BJ (cell line): ENCODE results near the gene SAMD14. TPM values are rescaled to one million over a fixed set of nuclear protein-coding genes. Genes with fewer than 3 reads are reported as not detected.

Experiments used
- CTCF ChIA-PET: fragments of 350-600 bp; formaldehyde crosslinking; extraction: SDS; loops from one replicate; lab custom pipeline; 2021; ENCODE audit warnings: antibody characterized with exemption, inconsistent platforms; lab: Yijun Ruan, JAX
- POLR2A ChIA-PET: fragments of 300-600 bp; sonication (Branson Sonifier 250); formaldehyde crosslinking; extraction: SDS; loops from one replicate; lab custom pipeline; 2021; ENCODE audit warnings: antibody characterized with exemption; lab: Charles Lee
- DNase-seq: peaks from one replicate; pipeline ENCODE4 v3.0.0-alpha.2; 2011; ENCODE audit warnings: low read depth
- H3K27me3 ChIP-seq: 2 replicates; pipeline ENCODE4 v1.6.0; 2011; ENCODE audit warnings: low read length; ENCODE audit not compliant: control insufficient read depth, insufficient read depth
- H3K36me3 ChIP-seq: 2 replicates; pipeline ENCODE4 v1.5.1; 2011; ENCODE audit warnings: low read length; ENCODE audit not compliant: control insufficient read depth, insufficient read depth
- H3K4me3 ChIP-seq: 2 replicates; pipeline ENCODE4 v1.5.1; 2011; ENCODE audit warnings: low read depth, mild to moderate bottlenecking, control low read depth, low read length
- CTCF ChIP-seq: IDR thresholded peaks from 2 replicates; pipeline ENCODE4 v1.5.1; 2011; ENCODE audit warnings: low read depth, mild to moderate bottlenecking, control low read depth, inconsistent platforms, low read length, moderate library complexity; ENCODE audit not compliant: insufficient read depth
- polyA plus RNA-seq: library from polyadenylated mRNA; depleted of rRNA; stranded (reverse); fragments of >200 nt; gene quantifications from 2 replicates; pipeline ENCODE4 v1.2.3, GENCODE V29; 2011

SAMD14 gene
- polyA plus RNA-seq, 1 experiment: 5.3 TPM

DNA sequence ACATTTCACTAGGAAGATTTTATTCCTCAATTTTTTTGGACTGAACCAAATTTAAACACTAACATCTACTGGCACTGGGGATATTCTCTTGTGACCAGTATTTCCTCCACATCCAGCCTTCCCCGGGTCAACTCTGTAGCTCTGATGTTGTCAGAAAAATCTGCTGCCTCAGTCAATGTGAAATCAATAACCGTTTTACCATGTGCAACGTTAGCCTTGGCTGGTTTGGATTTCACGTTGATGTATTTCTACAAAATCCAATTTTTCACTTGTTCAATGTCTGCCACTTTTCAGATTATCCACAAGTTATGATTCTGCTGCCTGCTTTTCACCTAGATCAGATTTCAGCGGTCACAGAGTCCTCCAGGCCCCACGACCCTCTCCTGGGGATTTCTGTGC, 43.0 kb upstream of the SAMD14 start:
- no peaks in the 10 kb centered on the region for H3K27me3 ChIP-seq
- no peak overlapping the region for H3K4me3 ChIP-seq
- no peak for TF ChIP-seq CTCF
- no peak for DNase-seq
- CTCF ChIA-PET: interaction anchor here (0.8 to 8.5 kb wide), 9 partner anchors 12 to 125 kb away, joined by 3 to 146 read pairs (median 5); partner anchors contain the start of genes COL1A1 and TMEM92
- peaks cover 4% of the 10 kb centered on the region; the same call in 1 of the 2 replicates for H3K36me3 ChIP-seq
- POLR2A ChIA-PET: interaction anchor here (0.5 to 1.3 kb wide), 5 partner anchors 9 to 125 kb away, joined by 3 to 13 read pairs (median 4); partner anchors contain the start of gene COL1A1

DNA sequence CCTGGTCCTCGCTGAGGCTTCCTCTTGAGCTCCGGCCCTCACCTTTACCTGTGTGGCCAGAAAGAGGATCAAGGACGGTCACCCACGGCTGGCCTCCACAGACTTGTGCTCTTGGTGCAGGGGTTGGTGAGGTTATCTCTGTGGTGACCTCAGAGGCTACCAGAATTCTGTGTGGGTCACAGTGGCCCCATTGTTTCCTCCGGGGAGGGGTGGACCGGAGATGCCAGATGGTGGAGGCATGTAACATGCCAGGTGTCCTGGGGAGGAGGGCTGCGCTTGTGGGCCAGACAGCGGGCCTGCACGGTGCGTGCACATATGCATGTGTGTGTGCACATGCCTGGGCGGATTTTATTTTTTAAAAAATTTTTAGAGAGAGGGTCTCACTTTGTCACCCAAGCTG, 42.2 kb upstream of the SAMD14 start:
- CTCF ChIA-PET: interaction anchor here (0.9 to 8.5 kb wide), 7 partner anchors 11 to 124 kb away, joined by 3 to 146 read pairs (median 9); partner anchors contain the start of genes COL1A1 and TMEM92
- TF ChIP-seq CTCF: no peak
- H3K36me3 ChIP-seq: peaks cover 4% of the 10 kb centered on the region; the same call in 1 of the 2 replicates
- POLR2A ChIA-PET: no interaction called here
- DNase-seq: no peak
- no peak overlapping the region for H3K4me3 ChIP-seq
- H3K27me3 ChIP-seq: no peaks in the 10 kb centered on the region

- CTCF ChIA-PET: interaction anchor here (1.1 to 8.5 kb wide), 7 partner anchors 7 to 125 kb away, joined by 4 to 229 read pairs (median 15); partner anchors contain the start of gene TMEM92
- Histone ChIP-seq H3K27me3 (no peaks in the 10 kb centered on the region), H3K36me3 (peaks cover 3% of the 10 kb centered on the region; the same call in 1 of the 2 replicates), H3K4me3 (no peak overlapping the region)
- POLR2A ChIA-PET: no interaction called here
- DNase-seq: no peak
- no peak for TF ChIP-seq CTCF
Measured at GRCh38 chr17:50171371-50172071, 41.6 kb upstream of the SAMD14 start.

DNA sequence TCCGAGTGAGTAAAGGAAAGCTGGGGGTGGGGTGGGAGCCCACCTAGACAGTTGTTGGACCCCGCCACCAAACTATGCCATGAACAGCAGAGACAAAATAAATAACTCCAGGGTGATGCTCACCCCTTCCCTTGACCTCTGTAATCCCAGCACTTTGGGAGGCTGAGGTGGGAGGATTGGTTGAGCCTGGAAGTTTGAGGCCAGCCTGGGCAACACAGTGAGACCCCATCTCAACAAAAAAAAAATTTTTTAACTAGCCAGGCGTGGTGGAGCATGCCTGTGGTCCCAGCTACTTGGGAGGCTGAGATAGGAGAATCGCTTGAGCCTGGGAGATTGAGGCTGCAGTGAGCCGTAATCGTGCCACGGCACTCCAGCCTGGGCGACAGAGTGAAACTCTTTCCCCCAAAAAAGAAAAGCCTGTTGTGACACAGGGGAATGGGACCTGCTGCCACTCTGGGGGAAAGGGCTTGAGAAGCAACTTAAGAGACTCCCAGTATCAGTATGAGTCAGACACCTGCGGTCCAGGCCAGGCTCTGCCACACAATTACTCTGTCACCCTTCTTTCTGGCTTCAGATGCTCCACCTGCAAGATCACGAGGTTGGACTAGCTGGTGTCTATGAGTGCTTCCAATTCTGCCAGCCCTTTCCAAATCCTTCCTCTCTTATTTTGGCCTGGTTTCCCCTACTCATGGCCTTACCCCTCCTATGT, 40.9 kb upstream of the SAMD14 start:
- peaks cover 3% of the 10 kb centered on the region; the same call in 1 of the 2 replicates for H3K36me3 ChIP-seq
- no peak for DNase-seq
- H3K4me3 ChIP-seq: no peak overlapping the region
- POLR2A ChIA-PET: no interaction called here
- CTCF ChIA-PET: interaction anchor here (1.3 to 8.5 kb wide), 7 partner anchors 8 to 132 kb away, joined by 3 to 229 read pairs (median 31); partner anchors contain the start of gene TMEM92
- TF ChIP-seq CTCF: no peak
- H3K27me3 ChIP-seq: no peaks in the 10 kb centered on the region
